T-helper 1 cell treated with Interleukin-12 subunit alpha and Interleukin-12 subunit beta and Interleukin-4 antibody, amounts not matched to agents 30 ng/mL and 1 ng/mL, for 36 hours (primary cell): ENCODE results near the gene TRIP12. TPM values are rescaled to one million over a fixed set of nuclear protein-coding genes. Genes with fewer than 3 reads are reported as not detected.
"Not testable (repeated sequence)": the region's sequence is repeated elsewhere in the genome, so short reads cannot be mapped to it uniquely, and the experiment has no call there.

Experiments used
- intact Hi-C: fragments of 100-400 bp; cut with micrococcal nuclease; formaldehyde crosslinking; loops from one replicate; pipeline ENCODE4 v1.15.1; 2024
- total RNA-seq: library from RNA; stranded (reverse); gene quantifications from 2 replicates; pipeline ENCODE4 v1.2.3, GENCODE V29; 2022

TRIP12 gene
- total RNA-seq, 1 donor from 2014 or later: 275 TPM

GRCh38 chr2:229726643-229727042 is 195.2 kb downstream of the TRIP12 start:
- intact Hi-C loops: no loop called here

- intact Hi-C loops: no loop called here
These were observed 195.9 kb downstream of the TRIP12 start for GRCh38 chr2:229725716-229726574.

- intact Hi-C loops: not testable (repeated sequence)
These were observed 198.6 kb downstream of the TRIP12 start for GRCh38 chr2:229723192-229723591.

- intact Hi-C loops: loop anchor here (5.0 kb wide), 1 partner anchor 288 kb away; no protein-coding TSS in a partner anchor
These were observed 201.7 kb downstream of the TRIP12 start for GRCh38 chr2:229719926-229720647.

GRCh38 chr2:229718057-229718456 is 203.8 kb downstream of the TRIP12 start:
- intact Hi-C loops: loop anchor here (5.0 kb wide), 1 partner anchor 286 kb away; no protein-coding TSS in a partner anchor

DNA sequence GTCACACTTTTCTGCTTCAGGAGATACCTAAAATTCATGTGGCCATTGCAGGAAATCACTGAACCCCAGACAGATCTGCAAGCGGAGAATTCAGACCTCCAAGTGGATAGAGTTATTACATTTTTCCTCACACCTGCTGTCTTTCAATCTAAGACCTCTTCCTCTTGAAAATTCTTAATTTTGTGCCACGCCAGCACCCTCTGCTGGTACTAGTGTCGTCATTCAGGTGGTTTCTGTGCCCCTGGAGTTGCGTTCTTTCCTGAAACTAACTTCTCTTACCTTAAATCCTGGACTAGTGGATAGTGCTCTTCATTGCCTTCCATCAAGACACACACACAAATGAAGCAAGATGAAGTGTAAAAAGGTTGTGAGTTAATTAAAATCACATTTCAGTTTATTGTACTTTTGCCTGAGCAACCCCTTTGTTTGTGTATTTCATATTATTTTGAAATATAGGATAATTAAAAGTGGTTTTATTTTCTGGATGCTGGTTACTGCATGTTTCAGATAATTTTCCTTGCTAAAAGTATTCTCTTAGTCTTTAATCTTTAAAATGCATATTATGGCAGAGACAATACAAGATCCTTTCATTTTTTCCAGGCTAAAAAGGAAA is 205.8 kb downstream of the TRIP12 start:
- intact Hi-C loops: loop anchor here (5.0 kb wide), 1 partner anchor 284 kb away; no protein-coding TSS in a partner anchor

DNA sequence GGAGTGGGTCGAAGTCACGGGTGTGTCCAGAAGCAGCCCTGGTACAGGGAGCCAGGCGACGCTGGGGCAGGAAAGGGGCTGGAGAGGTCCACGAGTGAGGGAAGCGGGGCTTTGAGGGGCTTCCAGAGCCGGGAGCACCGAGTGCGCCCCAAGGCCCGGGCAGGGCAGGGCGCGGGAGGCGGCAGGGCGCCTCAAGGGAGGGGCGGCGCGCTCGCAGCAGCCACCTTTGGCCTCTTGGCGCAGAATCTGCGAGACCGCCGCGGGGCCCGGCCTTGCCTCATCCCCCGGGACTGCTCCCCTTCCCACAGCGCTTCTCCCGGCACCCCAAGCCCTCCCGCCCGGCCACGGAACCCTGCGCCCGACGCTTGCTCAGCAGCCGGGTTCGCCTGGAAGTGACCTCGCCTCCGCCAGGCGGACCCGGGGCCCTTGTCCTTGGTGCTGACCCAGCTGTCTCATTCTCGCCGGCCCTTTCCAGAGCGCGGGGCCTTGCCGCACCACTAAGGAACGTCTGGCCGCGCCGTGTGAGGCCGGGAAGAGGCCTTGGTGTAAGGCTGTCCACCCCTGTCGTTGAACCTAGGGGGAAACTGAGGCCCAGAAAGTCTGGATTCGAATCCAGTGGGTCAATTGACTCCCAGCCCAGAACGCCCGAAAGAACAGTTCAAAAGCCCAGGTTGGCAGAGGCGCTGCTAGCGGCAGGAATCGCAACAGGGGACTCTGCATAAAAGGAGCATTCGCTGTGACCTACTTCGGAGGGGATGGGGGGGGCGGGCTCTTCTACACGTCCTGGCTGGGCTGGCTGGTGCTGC is 206.9 kb downstream of the TRIP12 start:
- intact Hi-C loops: loop anchor here (5.0 kb wide), 1 partner anchor 283 kb away; no protein-coding TSS in a partner anchor

DNA sequence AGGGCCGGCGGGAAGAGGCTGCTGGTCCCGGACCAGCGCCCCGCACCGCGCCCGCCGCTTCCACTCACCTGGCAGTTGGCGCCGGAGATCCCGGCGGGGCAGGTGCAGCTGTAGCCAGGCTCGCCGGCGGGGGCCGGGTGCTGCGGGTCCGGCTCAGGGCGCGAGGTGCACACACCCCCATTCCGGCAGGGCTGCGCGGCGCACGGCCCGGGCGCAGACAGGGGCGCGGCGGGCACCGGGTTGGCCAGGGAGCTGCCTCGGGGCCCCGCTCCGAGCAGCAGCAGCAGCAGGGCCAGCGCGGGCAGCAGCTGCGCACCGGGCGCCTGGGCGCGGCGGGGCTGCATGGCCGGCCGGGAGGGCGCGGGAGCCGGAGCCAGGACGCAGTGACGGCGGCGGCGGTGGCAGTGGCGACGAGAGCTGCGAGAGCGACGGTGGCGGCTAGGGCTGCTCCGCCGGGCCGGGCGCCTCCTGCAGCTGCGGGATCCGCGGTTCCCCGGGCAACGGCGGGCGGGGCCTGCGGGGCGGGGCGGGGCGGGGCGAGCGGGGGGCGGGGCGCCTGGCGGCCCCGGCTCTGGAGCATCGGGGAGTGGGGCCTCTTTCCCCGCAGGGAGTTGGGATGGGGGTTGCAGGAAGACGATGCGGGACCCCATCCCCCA is 207.6 kb downstream of the TRIP12 start, which contains the start of gene DNER:
Gene DNER, minus strand, starts transcription at position 476 of the 656 bp plus-strand sequence. Its CDS starts 132 bp downstream, at position 344.
- intact Hi-C loops: no loop called here

Other genes with a start within 250 kb of the TRIP12 start
- not detected in 2 replicates for gene DNER, start 207.5 kb downstream of the TRIP12 start, total RNA-seq
- 0.17 and 0.76 TPM in 2 replicates for gene FBXO36, start 494 bp upstream of the TRIP12 start, total RNA-seq
- 0.22 and 0.25 TPM in 2 replicates for gene SLC16A14, start 146.9 kb upstream of the TRIP12 start, total RNA-seq